ENCODE measurements around the gene NPB.
"Not testable (repeated sequence)": the region's sequence is repeated elsewhere in the genome, so short reads cannot be mapped to it uniquely, and the experiment has no call there.

NPB gene

GRCh38 chr17:81913394-81914102 is 11.5 kb downstream of the NPB start:
- DNase-seq, result no peak

GRCh38 chr17:81914103-81914850 is 12.2 kb downstream of the NPB start:
- DNase-seq, result no peak

- no peak for DNase-seq
Measured at GRCh38 chr17:81915331-81915730, 13.3 kb downstream of the NPB start.

GRCh38 chr17:81916234-81917001 is 14.4 kb downstream of the NPB start:
- no peak for DNase-seq

- peak; percentile 52 to 77 for DNase-seq
Measured at GRCh38 chr17:81917565-81918332, 15.7 kb downstream of the NPB start, which contains the start of gene SIRT7. TSS of gene SIRT7 (minus strand) at chr17:81918176. CDS start at chr17:81918131, 45 bp downstream.

- DNase-seq, result not testable (repeated sequence)
Measured at GRCh38 chr17:81918333-81918669, 16.3 kb downstream of the NPB start.

- no peak for DNase-seq
Measured at GRCh38 chr17:81918832-81919545, 17.0 kb downstream of the NPB start.

GRCh38 chr17:81920612-81921536 is 18.8 kb downstream of the NPB start:
- no peak for DNase-seq

GRCh38 chr17:81921537-81921862 is 19.5 kb downstream of the NPB start:
- no peak for DNase-seq

- no peak for DNase-seq
Measured at GRCh38 chr17:81921996-81922565, 20.0 kb downstream of the NPB start.

GRCh38 chr17:81922566-81923301 is 20.7 kb downstream of the NPB start:
- no peak for DNase-seq

- no peak for DNase-seq
Measured at GRCh38 chr17:81923302-81924260, 21.5 kb downstream of the NPB start.

GRCh38 chr17:81924557-81925532 is 22.8 kb downstream of the NPB start:
- DNase-seq, result no peak

GRCh38 chr17:81925860-81926450 is 23.9 kb downstream of the NPB start:
- no peak for DNase-seq

GRCh38 chr17:81926451-81927151 is 24.6 kb downstream of the NPB start:
- DNase-seq, result no peak

- DNase-seq, result no peak
Measured at GRCh38 chr17:81927152-81927652, 25.2 kb downstream of the NPB start.

Measured in NCI-H187 (cell line).